Measurements from ENCODE around the gene TMC1.

TMC1 gene

DNA sequence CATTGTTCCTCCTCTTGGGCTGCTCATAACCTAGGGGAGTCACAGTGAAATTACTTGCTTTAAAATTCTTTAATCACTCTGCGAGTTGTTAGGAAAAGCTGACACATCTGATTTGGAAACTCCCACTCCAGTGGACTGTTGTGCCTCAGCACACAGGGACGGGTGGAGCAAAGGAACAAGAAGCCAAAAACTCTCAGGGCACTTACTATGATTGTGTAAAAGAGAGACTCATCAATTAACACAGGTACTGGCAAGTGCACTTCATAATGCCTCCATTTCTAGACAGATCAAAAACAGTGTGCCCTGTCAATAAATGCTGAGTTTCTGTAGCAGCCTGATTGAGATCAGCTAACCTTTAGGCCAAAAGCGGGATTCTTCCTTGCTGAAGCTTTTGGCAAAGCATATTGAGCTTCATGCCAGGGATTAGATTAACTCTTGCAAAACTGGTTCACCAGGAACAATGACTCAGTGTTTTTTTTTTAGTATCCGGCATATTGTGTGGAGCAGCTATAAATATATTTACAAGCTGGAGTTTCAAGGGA is 55.9 kb downstream of the TMC1 start:
- Histone ChIP-seq H3K36me3 (ENCODE audit: insufficient read depth, insufficient read length, low read length) (no peaks in the 10 kb centered on the region), H3K9me3 (ENCODE audit: insufficient read depth, low read length) (no peaks in the 10 kb centered on the region), H3K27me3 (ENCODE audit: insufficient read depth, insufficient read length) (no peaks in the 10 kb centered on the region), H3K4me3 (ENCODE audit: insufficient read length, low read depth) (no peak overlapping the region), H3K4me1 (ENCODE audit: insufficient read depth, insufficient read length) (no peaks in the 10 kb centered on the region), H3K9ac (ENCODE audit: insufficient read length, low read depth) (no peak overlapping the region)
- DNase-seq (ENCODE audit: low read depth, low spot score): no peak
- TF ChIP-seq SUZ12 (IDR thresholded peaks at IDR 0.05; ENCODE audit: extremely low read depth, insufficient read depth, insufficient read length) (no peak), ZNF274 (IDR thresholded peaks at IDR 0.05; ENCODE audit: low read depth, low read length) (no peak), YY1 (IDR thresholded peaks at IDR 0.05; ENCODE audit: insufficient read depth, insufficient read length) (no peak)

DNA sequence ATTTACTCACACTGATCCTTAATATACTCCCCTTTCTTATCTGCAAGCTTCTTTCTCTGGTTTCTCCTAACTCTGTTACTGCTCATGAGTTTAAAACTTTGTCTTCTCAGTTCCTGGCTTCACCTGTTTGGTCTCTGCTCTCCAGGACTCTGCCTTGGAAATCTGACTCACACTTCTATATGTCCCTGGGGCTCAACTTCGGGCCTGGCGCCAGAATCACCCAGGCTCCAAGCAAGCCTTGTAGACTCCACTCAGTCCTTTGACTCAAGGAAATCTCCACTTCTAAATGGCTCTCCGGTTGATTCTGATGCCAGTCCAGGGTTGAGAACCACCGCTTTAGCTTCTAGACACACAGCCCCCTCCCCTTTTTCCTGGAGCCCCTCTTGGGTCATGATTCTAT is 57.8 kb downstream of the TMC1 start:
- no peak for DNase-seq (ENCODE audit: low read depth, low spot score)
- Histone ChIP-seq H3K4me3 (ENCODE audit: insufficient read length, low read depth) (no peak overlapping the region), H3K9ac (ENCODE audit: insufficient read length, low read depth) (no peak overlapping the region), H3K4me1 (ENCODE audit: insufficient read depth, insufficient read length) (no peaks in the 10 kb centered on the region), H3K9me3 (ENCODE audit: insufficient read depth, low read length) (no peaks in the 10 kb centered on the region), H3K36me3 (ENCODE audit: insufficient read depth, insufficient read length, low read length) (no peaks in the 10 kb centered on the region), H3K27me3 (ENCODE audit: insufficient read depth, insufficient read length) (no peaks in the 10 kb centered on the region)
- no peak for TF ChIP-seq YY1 (IDR thresholded peaks at IDR 0.05; ENCODE audit: insufficient read depth, insufficient read length)
- TF ChIP-seq SUZ12 (IDR thresholded peaks at IDR 0.05; ENCODE audit: extremely low read depth, insufficient read depth, insufficient read length): no peak
- no peak for TF ChIP-seq ZNF274 (IDR thresholded peaks at IDR 0.05; ENCODE audit: low read depth, low read length)

DNA sequence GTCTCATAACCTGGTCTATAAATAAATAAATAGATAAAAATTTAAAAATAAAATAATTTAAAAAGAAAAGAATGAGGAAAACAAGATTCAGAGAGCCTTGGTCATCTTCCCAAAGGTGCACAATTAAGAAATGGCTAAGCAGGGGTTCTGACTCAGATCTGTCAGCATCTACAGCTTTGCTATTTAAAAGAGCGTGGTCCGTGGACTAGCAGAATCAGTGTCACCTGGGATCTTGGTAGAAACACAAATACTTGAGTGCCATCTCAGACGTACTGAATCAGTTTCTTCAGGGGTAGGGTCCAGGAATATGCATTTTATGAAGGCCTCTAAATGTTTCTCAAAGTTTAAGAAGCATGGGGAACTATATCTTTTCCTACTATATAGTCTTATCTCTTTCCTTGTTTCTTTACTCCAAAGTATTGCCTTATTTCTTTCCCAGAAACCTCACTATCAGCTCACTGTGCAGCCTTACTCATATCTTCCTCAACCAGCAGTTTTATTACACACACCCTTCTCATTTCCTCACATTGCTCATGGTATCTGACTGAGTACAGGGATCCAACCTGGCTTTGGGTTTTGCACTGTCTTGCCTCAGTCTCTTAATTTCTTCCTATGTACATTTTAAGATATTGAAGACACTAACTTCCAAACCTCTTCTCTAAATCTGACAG is 58.6 kb downstream of the TMC1 start:
- H3K4me3 ChIP-seq (ENCODE audit: insufficient read length, low read depth): no peak overlapping the region
- no peak for DNase-seq (ENCODE audit: low read depth, low spot score)
- no peaks in the 10 kb centered on the region for H3K27me3 ChIP-seq (ENCODE audit: insufficient read depth, insufficient read length)
- H3K36me3 ChIP-seq (ENCODE audit: insufficient read depth, insufficient read length, low read length): no peaks in the 10 kb centered on the region
- no peak overlapping the region for H3K9ac ChIP-seq (ENCODE audit: insufficient read length, low read depth)
- H3K9me3 ChIP-seq (ENCODE audit: insufficient read depth, low read length): no peaks in the 10 kb centered on the region
- no peaks in the 10 kb centered on the region for H3K4me1 ChIP-seq (ENCODE audit: insufficient read depth, insufficient read length)
- TF ChIP-seq ZNF274 (IDR thresholded peaks at IDR 0.05; ENCODE audit: low read depth, low read length): no peak
- no peak for TF ChIP-seq SUZ12 (IDR thresholded peaks at IDR 0.05; ENCODE audit: extremely low read depth, insufficient read depth, insufficient read length)
- no peak for TF ChIP-seq YY1 (IDR thresholded peaks at IDR 0.05; ENCODE audit: insufficient read depth, insufficient read length)

DNA sequence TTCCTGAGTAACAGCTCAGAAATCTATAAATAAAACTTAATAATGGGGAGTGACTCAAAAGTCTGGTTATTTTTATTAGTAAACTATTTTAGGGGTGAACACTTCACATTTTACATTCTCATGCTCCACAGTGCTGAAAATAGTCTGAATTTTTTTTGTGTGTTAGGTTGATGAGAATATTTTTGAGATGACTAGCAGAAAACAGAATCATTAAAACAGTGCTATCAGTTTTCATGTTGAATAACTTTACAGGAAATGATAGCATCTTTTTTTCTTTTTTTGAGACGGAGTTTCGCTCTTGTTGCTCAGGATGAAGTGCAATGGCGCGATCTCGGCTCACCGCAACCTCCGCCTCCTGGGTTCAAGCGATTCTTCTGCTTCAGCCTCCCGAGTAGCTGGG is 60.3 kb downstream of the TMC1 start:
- Histone ChIP-seq H3K36me3 (ENCODE audit: insufficient read depth, insufficient read length, low read length) (no peaks in the 10 kb centered on the region), H3K27me3 (ENCODE audit: insufficient read depth, insufficient read length) (no peaks in the 10 kb centered on the region), H3K4me1 (ENCODE audit: insufficient read depth, insufficient read length) (no peaks in the 10 kb centered on the region), H3K9ac (ENCODE audit: insufficient read length, low read depth) (no peak overlapping the region), H3K9me3 (ENCODE audit: insufficient read depth, low read length) (no peaks in the 10 kb centered on the region), H3K4me3 (ENCODE audit: insufficient read length, low read depth) (no peak overlapping the region)
- DNase-seq (ENCODE audit: low read depth, low spot score): no peak
- no peak for TF ChIP-seq YY1 (IDR thresholded peaks at IDR 0.05; ENCODE audit: insufficient read depth, insufficient read length)
- TF ChIP-seq ZNF274 (IDR thresholded peaks at IDR 0.05; ENCODE audit: low read depth, low read length): no peak
- no peak for TF ChIP-seq SUZ12 (IDR thresholded peaks at IDR 0.05; ENCODE audit: extremely low read depth, insufficient read depth, insufficient read length)

DNA sequence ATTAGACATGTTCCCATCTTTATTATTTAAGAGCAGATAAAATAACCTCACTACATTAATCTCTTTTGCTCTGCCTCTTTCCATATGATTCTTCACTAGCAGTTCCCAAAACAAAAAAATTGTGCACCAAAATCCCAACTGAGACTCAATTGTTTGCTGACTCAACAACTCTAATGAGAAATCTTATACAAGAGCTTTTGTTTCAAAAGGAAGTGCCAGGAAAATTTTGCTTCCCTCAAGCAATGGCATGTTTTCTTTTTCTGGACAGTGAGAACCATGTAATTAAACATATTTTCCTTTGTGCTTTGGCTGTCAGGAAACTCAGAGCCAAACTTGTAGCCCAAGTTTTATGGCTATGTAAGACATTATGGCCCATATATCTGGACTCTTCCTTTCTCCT is 62.0 kb downstream of the TMC1 start:
- no peaks in the 10 kb centered on the region for H3K9me3 ChIP-seq (ENCODE audit: insufficient read depth, low read length)
- TF ChIP-seq ZNF274 (IDR thresholded peaks at IDR 0.05; ENCODE audit: low read depth, low read length) (no peak), YY1 (IDR thresholded peaks at IDR 0.05; ENCODE audit: insufficient read depth, insufficient read length) (no peak), SUZ12 (IDR thresholded peaks at IDR 0.05; ENCODE audit: extremely low read depth, insufficient read depth, insufficient read length) (no peak)
- no peaks in the 10 kb centered on the region for H3K4me1 ChIP-seq (ENCODE audit: insufficient read depth, insufficient read length)
- no peak for DNase-seq (ENCODE audit: low read depth, low spot score)
- no peak overlapping the region for H3K4me3 ChIP-seq (ENCODE audit: insufficient read length, low read depth)
- no peaks in the 10 kb centered on the region for H3K36me3 ChIP-seq (ENCODE audit: insufficient read depth, insufficient read length, low read length)
- H3K27me3 ChIP-seq (ENCODE audit: insufficient read depth, insufficient read length): no peaks in the 10 kb centered on the region
- no peak overlapping the region for H3K9ac ChIP-seq (ENCODE audit: insufficient read length, low read depth)

DNA sequence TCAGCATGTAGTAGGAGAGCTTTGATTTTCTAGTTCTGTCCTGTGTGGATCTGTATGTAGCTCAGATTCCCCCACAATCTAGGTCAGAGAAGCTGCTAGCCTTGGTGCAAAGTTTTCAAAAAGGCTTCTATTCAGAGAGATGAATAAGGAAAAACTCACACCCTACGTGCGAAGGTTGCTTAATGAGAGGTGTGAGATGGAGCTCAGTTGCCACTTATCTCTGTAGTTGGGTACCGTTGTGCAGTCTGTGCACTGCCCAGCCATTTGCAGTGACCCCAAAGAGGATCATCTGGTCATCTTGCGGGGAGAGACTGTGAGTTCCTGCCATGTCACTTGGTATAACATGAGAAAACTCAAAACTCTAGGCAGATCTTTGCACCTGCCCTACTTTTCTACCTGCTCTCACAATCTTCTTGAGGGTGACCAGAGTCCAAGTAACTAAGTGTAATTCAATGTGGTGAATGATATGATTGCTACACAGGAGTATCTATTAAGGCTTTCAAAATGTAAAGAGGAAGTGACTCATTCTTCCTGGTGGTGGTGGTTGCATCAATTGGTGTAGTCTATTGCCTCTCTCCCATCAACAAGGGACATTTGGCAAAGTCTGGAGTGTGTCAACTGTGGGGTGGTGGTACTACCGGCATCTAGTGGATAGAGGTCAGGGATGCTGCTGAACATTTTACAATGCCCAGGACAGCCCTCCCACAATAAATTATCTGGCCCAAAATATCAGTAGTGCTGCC is 65.2 kb downstream of the TMC1 start:
- no peak for DNase-seq (ENCODE audit: low read depth, low spot score)

DNA sequence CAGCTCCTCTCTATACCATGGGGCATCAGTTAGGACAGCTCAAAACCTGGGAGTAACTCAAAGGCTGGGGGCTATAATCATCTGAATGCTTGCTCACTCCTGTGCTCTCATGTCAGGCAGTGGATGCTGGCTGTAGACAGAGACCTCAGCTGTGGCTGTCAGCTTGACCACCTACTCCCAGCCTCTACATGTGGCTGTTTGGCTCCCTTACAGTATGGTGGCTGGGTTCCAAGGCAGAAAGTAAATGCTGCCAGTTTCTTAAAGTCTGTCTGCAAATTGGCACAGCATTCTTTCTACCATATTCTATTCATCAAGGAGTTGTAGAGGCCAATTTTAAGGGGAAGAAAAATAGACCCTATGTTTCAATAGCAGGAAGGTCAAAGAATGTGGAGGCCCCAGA is 66.9 kb downstream of the TMC1 start:
- TF ChIP-seq SUZ12 (IDR thresholded peaks at IDR 0.05; ENCODE audit: extremely low read depth, insufficient read depth, insufficient read length) (no peak), YY1 (IDR thresholded peaks at IDR 0.05; ENCODE audit: insufficient read depth, insufficient read length) (no peak), ZNF274 (IDR thresholded peaks at IDR 0.05; ENCODE audit: low read depth, low read length) (no peak)
- DNase-seq (ENCODE audit: low read depth, low spot score): no peak
- Histone ChIP-seq H3K27me3 (ENCODE audit: insufficient read depth, insufficient read length) (no peaks in the 10 kb centered on the region), H3K4me1 (ENCODE audit: insufficient read depth, insufficient read length) (no peaks in the 10 kb centered on the region), H3K4me3 (ENCODE audit: insufficient read length, low read depth) (no peak overlapping the region), H3K9ac (ENCODE audit: insufficient read length, low read depth) (no peak overlapping the region), H3K36me3 (ENCODE audit: insufficient read depth, insufficient read length, low read length) (no peaks in the 10 kb centered on the region), H3K9me3 (ENCODE audit: insufficient read depth, low read length) (no peaks in the 10 kb centered on the region)

More for the DNA sequence above, 65.2 kb downstream of the TMC1 start:
- Histone ChIP-seq H3K9ac (ENCODE audit: insufficient read length, low read depth) (no peak overlapping the region), H3K27me3 (ENCODE audit: insufficient read depth, insufficient read length) (no peaks in the 10 kb centered on the region), H3K9me3 (ENCODE audit: insufficient read depth, low read length) (no peaks in the 10 kb centered on the region), H3K4me1 (ENCODE audit: insufficient read depth, insufficient read length) (no peaks in the 10 kb centered on the region), H3K4me3 (ENCODE audit: insufficient read length, low read depth) (no peak overlapping the region), H3K36me3 (ENCODE audit: insufficient read depth, insufficient read length, low read length) (no peaks in the 10 kb centered on the region)
- TF ChIP-seq ZNF274 (IDR thresholded peaks at IDR 0.05; ENCODE audit: low read depth, low read length) (no peak), SUZ12 (IDR thresholded peaks at IDR 0.05; ENCODE audit: extremely low read depth, insufficient read depth, insufficient read length) (no peak), YY1 (IDR thresholded peaks at IDR 0.05; ENCODE audit: insufficient read depth, insufficient read length) (no peak)
